HG03045 (cell line): ENCODE data around the gene PITX1.
A peak's percentile ranks its signal among the peaks of the same experiment; 100 is the strongest.

Source experiments
- ATAC-seq: cut with Tn5 transposase; IDR thresholded peaks from one replicate; pipeline ENCODE4 v1.9.1; 2021; ENCODE audit warnings: mild to moderate bottlenecking, moderate library complexity; ENCODE audit not compliant: unreplicated experiment

The PITX1 gene

DNA sequence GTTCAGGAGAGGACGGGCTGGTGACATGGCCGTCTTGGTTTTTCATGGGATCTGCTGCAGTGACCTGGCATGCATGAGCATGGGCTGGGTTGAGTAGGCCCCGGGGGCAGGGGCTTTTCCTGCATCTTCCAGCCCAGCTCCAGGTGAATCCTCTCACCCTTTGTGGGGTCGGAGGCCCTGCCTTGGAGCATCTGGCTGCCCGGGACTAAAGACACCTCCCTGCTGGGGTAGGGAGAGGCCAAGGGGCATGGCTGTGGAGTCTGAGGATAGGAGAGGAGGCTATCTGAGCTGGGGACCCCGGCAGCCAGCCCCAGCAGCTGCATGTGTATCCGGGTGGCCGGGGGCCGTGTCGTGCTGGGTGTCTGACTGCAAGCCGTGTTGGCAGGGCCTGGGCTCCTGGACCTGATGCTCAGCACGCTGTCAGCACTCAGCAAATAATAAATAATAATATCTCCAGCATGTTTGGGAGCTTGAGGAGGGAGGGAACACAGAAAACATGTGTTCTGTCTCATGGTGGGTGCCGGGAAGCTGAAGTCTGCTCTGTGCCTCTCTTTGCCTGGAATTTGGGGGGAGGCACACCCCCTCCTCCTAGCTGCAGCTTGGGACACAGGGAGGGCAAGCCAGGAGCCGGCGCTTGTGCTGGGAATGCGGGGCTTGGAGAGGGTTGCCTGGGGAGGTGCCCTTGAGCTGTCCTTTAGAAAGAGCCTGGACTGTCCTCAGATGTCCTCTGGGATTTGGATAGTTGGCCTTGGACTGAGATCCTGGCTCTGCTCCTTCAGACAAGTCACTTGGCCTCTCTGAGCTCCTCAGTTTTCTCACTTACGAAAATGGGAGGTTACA, 28.4 kb upstream of the PITX1 start:
- ATAC-seq = no peak

DNA sequence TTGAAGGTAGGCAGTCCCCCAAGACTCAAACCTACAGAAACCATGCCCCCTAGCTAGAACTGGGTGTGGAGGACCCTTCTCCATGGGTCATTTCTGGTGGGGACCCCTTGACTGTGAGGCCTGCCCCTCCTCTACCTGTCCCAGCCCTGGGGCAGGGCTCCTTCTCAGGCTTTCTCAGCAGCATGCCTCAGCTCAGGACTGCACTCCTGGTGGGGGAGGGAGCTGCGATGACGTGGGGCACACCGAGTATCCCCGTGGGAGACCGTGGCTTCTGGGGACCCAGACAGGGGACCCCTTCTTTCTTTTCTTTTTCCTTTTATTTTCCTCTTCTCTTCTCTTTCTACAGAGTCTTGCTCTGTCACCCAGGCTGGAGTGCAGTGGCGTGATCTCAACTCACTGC, 27.0 kb upstream of the PITX1 start:
- ATAC-seq = no peak

DNA sequence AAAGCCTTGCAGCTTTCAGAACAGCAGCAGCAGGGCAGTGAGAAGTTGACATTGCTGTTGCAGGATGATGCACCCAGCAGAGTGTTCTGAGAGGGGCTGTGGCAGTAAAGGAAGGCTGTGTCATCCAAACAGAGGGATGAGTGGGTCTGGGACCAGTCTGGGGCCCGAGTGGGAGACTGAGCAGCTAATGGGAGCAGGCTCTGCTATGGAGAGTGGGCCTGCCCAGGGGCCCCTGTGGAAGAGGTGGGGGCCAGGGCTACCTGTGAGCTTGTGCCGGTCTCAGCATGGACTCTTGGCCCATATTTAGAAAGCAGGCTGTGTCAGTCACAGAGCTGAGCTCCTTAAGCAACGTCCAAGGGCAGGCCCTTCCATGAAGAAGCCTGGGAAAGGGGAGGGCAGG, 26.0 kb upstream of the PITX1 start:
- ATAC-seq = no peak

DNA sequence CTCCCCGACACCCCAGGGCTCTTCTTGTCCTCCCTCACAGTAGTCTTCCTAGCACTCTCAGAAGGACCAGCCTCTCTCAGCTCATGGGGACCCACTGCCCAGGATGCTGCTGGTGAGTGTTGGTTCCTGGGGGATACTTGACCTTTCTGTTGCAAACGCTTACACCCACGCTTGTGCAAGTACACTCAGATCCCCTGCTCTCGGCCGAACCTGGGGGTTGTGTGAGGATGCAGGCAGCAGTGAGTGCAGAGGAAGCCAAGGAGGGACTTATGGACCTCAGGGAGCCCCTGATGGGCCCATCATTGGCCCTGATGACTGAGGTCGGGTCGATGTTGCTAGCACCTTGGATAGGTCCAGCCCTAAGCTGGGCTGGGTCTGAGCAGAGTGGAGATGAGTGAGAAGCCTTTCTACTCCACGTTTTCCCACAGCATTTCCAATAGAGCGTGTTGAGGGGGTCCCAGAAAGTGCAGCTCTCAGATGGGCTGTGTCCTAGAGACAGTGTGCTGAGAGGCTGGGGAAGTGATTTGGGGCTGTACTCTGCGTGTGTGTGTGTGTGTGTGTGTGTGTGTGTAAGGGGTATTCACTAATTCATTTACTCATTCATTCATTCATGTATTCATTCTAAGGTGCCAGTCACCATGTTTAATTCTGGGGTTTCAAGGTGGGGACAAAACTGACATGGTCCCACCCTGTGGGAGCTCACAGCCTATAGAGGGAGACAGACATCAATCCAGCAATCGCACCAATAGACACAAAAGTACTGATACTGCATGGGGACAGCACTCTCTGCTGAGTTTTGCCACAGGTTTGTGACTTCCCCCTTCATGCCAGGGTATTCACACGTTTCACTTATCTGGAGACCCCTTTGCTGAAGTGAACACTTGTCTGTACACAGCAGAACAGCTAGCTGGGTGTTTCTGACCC, 25.2 kb upstream of the PITX1 start:
- no peak for ATAC-seq

DNA sequence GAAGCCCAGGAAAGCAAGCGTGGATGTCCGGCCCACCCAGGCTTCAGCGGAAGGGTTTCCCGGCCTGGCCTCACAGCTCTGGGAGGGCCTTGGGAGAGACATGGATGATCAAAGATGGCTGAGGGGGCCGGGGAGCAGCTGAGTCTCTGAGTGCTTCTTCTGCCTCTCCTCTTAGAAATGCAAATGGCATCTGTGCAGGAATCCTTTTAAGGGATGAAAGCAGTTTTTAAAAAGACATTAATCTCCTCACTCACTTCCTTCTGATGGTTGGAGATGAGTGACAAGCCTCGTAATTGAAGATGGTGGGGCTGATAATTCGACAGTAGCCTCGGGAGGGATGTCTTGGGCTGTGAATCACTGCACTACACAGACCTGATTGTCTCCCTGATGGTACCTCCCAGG, 24.3 kb upstream of the PITX1 start:
- ATAC-seq = no peak

DNA sequence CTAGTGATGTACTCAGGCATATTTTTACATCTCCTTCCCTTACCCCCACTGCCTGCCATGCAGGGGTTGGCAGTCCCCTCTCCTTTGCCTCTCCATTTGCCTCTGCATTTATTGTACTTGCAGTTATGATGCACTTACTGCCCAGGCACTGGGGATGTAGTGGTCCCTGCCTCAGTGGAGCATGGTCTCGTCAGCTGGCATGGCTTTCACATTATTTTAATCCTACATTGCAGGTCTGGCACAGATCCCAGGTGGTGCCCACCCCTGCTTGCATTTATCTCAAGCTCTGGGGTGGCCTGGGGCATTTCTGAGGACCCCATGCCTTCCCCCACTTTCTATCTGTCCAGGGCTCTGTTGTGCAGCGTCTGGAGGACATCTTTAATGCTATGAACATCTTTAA, 23.2 kb upstream of the PITX1 start:
- ATAC-seq = no peak

DNA sequence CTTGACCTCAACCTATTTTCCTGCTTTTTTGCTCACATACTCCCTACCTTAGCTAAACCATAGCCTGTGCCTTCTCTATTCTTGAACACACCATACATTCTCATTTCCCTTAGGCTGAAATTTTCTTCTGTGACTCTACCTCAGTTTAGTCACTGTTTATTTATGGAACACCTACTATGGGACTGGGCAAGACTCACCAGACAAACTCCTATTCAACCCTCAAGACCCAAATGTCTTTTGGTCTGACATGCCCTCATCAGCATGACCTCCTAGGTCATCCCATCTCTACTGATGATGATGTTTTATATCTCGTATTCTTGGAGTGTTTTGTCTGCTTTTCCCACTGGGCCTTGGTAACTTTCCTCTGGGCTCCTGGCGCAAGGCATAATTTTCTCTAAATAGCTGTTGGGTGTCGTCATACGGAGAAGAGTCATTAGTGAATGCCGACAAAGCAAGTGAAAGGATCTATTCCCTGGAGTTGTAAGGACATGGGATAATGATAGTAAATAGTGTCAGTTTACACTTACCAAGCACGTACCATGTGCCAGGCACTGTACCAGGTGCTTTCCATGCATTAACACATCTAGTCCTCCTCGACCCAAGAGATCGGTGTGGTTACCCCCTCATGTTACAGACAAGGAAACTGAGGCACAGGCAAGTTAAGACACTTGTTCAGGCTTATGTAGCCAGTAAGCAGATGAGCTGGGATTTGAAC, 22.4 kb upstream of the PITX1 start:
- no peak for ATAC-seq

DNA sequence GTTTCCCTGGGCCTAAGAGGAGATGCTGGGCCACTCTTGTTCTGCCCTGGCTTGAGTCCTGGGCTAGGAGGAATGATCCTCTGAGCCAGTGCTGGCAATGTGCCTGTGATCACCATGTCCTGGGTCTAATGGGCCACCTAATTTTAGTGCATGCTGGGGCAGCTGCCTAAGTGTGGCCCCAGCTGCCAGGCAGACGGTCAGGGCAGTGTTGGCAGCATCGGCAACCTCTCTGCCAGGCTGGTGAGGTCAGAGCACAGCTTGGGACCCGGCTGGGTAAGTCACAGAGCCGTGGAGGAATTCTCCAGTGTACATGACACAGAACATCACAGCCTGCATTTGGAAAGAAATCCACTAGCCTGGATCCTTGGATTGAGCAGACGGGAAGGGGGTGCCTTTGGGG, 21.4 kb upstream of the PITX1 start:
- ATAC-seq = no peak

DNA sequence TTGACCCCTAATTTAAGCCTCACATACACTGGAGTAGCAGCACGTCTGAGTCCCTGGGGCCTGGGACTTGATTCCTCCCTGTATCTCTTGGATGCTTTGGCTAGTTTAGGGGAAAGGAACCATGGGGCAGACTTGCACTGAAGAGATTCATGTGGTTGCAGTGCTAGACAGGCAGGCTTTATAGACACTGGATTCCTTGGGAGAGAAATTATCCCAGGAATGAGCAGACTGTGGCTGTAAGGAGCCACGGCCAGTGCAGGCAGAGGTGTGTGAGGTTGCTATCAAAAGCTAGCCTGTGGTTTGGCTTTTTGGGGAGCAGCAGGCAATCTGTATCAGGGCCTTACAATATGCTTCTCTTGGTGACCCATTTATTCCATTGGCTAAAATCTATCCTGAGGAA, 20.5 kb upstream of the PITX1 start:
- ATAC-seq = no peak

DNA sequence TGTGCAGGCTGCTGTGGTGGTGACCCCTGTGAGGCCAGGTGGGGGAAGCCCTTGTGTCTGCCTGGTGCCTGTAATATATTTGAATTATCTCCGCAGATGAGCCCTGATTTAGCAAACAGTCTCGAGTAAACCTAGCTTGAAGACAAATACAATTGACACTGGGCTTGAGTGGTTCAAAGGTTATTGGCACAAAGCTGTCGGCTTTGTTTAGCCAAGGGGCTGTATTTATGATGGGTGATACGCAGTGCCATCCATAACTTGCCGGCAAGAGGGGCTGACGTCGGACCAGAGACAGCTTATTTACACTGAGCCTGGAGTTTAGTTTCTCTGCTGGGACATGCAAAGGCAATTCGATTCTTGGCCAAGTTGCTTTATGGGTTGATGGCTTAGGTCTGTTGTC, 20.0 kb upstream of the PITX1 start:
- ATAC-seq = no peak

DNA sequence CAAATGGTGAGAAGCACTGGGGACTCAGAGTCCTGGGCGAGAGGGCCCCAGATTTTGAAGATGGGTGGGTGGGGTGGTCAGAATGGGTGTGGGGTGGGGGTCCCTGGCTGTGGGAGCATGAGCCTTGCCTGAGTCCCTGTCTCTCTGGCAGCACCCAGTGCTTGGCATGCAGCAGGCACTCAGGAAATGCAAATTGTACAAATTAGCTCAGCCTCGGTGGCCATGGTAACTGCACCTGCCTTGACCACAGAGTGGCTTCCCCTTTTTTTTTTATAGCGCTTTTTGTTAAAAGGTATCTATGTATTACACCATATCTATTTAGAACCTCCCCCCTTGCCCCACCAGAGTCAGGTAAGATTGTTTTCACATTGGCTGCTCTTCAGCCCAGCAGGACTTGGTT, 19.2 kb upstream of the PITX1 start:
- peak; percentile 85 for ATAC-seq

DNA sequence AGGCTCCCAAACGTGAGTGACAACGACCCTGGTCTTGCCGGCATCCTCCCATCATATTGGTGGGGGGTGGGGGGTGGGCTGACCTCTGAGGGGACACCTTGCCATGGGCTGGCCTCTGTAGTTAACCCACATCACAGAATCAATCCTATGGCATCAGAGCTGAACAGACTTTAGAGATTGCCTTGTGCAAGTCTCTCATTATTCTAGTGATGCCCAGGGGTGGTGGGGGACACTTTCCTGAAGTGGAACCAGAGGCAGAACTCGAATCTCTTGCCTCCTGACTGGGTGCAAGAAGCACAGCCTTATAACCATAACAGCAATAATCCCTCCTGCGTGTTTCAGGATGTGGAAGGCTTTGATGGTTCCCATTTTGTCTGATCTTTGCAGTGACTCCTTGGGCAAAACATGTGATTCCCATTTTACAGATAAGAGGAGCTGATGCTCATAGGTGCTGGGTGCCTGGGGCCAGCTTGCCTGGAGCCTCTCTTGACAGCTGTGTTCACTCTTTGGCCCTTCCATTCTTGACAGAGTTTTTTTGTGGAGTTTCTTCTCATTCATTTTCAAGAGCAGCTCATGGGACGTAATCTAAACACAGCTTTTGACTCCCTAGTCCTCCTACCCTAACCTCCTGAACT, 18.6 kb upstream of the PITX1 start:
- ATAC-seq = no peak

DNA sequence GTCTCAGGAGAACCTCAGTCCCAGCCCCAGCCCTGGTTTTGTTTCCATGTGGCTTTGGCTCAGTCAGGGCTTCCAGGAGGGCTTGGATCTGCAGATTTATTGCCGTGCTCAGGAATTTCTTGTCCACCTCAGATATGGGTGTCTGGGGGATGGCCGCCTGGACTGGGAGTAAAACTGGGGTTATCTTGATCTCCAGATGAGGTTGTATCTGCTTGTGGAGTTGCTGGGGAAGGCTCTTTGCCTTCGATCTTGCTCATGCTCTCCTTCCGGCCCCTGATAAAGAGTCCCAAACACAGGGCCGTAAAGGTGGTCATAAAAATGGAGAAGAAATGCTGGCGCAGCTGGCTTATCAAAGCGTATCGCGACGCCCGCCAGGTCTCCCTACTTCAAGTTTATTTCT, 17.8 kb upstream of the PITX1 start:
- ATAC-seq = no peak

DNA sequence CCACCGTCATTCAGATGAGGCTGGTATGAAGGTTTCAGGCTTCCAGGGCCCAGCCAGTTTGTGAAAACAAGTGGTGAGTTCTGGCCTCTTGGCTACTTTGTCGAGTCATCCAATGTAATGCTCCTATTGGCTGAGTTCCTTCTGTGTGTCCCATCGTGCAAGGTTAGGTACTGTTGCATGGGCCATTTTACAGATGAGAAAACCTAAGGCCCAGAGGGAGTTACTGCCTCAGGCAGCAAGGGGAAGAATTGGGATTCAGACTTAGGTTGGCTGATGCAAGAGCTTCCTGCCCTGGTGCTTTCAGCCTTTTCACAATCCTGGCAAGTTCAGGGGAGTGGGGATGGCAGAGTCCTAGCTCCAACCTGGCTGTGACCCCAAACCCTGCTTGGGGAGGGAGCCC, 17.4 kb upstream of the PITX1 start:
- no peak for ATAC-seq

DNA sequence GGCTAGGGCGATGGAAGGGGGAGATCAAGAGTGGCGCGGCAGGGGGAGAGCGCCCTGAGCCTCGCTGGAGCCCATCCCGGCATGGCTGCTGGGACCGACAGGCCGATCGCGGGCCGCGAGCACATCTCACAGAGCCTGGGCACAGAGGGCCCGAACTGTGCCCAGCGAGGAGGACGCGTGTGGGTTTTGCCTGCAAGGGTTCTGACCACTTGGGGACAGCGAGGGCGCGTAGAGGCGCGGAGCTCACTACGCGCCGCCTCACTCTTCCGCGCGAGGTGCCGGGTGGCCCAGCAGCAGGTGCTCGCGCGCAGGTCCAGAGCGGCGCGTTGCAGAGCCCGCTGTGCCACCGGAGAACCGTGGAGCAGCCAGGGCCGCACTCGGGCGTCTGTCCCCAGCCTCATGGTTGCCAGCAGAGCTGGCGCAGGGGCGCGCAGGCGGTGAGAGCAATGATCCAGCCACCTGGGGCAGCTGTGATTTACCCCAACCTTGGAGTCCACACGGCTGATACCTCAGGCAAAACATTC, 16.3 kb upstream of the PITX1 start:
- no peak for ATAC-seq

DNA sequence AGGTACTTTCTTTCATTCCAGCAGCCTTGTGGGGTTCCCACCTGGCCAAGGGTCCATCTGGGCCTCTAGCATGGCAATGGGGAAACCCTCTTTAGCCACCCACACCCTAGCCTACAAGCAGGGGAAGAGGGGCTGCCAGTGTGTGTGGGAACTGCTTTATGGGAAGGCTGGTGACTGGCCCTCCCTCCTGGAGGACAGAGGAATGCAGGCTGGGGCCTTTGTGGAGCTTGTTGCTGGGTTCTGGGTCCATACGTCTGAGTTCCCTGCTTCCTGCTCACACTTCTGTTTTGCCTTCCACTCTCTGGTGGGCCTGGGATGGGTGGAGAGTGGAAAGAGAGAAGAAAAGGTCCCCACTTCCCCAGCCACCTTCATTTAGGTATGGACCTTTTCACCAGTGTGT, 14.9 kb upstream of the PITX1 start:
- no peak for ATAC-seq

DNA sequence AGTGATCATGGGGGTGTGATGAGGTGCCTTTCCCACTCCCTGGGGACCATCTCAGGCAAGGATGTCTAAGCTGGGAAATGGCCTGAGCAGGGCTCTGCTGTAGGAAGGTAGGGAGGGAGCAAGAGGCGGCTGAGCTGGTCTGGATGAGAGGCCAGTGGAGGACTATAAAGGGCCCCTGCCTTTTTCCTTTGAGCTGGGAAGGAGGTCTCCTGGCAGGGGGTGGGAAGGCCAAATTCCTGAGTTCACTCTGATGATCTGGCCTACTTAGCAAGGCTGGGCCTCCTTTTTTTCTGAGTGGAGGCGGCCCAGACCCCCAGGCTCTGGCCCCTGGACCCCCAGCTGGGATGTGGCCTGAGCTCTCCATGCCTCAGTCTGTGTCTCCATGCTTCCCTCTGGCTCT, 14.3 kb upstream of the PITX1 start:
- no peak for ATAC-seq

DNA sequence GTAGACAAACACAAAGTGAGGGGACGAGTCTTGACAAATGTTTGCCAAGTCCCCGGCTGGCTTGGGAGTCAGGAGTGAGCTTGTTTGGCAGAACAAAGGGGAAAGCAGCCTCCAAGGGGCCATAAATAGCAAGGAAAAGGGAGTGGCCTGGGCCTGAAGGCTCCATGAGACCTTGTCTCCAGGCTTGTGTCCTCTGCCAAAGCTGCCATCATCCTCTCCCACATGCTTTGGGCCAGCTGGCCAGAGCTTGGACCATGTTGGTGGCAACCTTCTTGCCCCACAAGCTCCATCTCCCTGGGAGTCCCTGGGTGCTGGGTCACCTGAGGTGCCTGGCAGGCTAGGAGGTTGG, 13.3 kb upstream of the PITX1 start:
- no peak for ATAC-seq

DNA sequence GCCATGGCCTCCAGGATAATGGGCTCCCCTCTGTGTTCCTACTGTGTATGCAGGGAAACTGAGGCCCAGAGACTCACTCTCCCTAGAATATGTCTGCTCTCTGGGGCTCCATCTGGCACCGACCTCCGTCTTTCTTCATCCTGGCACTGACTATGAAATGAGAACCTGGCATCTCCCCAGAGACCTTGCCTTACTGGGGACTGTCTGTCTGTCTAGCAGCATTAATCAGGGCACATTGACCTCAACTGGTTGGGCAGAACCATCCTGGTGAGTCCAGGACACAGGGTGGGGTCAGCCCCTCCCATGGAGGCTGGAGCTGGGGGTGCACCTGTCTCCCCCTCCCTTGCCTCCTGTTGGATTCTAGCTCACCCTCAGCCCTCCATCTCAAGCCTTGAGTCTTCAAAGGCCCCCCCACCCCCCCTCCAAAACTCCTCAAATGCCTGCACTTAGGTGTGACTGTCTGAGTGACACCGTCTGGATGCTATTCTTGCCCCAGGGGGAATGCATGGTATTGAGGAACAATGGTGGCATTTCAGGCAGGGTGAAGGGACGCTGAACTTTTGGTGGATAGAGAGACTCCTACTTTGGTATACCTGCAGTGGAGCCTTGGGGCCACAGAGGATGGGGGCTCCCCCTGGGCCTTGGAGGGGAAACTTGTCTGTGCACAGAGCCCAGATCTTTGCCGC, 12.8 kb upstream of the PITX1 start:
- ATAC-seq = no peak

DNA sequence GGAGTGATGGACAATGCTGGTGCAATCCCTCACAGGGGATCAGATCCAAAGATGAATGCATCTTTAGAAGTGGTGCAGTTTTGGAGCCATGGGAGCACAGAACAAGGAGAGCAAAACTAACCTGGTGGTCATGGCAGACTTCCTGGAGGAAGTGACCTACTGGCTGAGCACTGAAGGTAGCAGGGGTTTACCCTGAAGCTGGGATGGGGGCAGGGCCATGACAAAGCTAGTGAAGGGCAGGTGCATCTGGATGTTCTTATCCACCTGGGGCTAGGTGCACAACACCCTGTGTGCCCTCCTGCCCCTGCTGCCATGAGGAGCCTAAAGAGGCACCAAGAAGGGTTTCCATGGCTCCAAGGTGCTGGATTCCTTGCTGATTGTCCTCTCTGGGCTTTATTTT, 11.5 kb upstream of the PITX1 start:
- ATAC-seq = no peak
